GM12891 (cell line): Measurements from ENCODE around the gene NEMF. TPM values are rescaled to one million over a fixed set of nuclear protein-coding genes. Genes with fewer than 3 reads are reported as not detected.
"Not testable (repeated sequence)": the region's sequence is repeated elsewhere in the genome, so short reads cannot be mapped to it uniquely, and the experiment has no call there.

ENCODE experiments used
- DNase-seq: peaks from one replicate; pipeline ENCODE4 v3.0.0; 2011; ENCODE audit warnings: low spot score; ENCODE audit not compliant: insufficient read length
- FAIRE-seq: peaks from 2 replicates; lab custom pipeline; 2011; peaks lifted over from hg19 to GRCh38; lab: Jason Lieb, UNC
- PAX5 ChIP-seq: IDR thresholded peaks from 2 replicates; pipeline ENCODE4 v1.6.1; 2011; ENCODE audit warnings: low read length, moderate library complexity, mild to moderate bottlenecking; ENCODE audit not compliant: insufficient read depth, severe bottlenecking
- POLR2A ChIP-seq: IDR thresholded peaks from 2 replicates; pipeline ENCODE4 v1.6.1; 2011; ENCODE audit warnings: low read depth, low read length, control low read depth
- POLR2AphosphoS5 ChIP-seq: IDR thresholded peaks from 2 replicates; pipeline ENCODE4 v1.6.1; 2011; ENCODE audit warnings: low read depth, low read length, control low read depth
- POU2F2 ChIP-seq: IDR thresholded peaks from 2 replicates; pipeline ENCODE4 v1.6.1; 2011; ENCODE audit warnings: low read depth, mild to moderate bottlenecking, control low read depth, low read length, moderate library complexity
- SPI1 ChIP-seq: IDR thresholded peaks from 2 replicates; pipeline ENCODE4 v1.6.1; 2011; ENCODE audit warnings: low read depth, low read length, control low read depth
- TAF1 ChIP-seq: IDR thresholded peaks from 2 replicates; pipeline ENCODE4 v1.6.1; 2011; ENCODE audit warnings: low read depth, low read length, control low read depth
- polyA plus RNA-seq: library from polyadenylated mRNA; unstranded; fragments of >200 nt; gene quantifications from one replicate; pipeline ENCODE4 v1.2.1, GENCODE V29; 2012; ENCODE audit warnings: low read depth, missing spikeins, inconsistent platforms; ENCODE audit not compliant: missing spikeins

The NEMF gene
- polyA plus RNA-seq = 33.7 TPM

GRCh38 chr14:49852301-49853157, at the start of gene NEMF:
NEMF (minus strand) TSS chr14:49852788; CDS start chr14:49852753, 35 bp downstream.
- DNase-seq = no peak
- FAIRE-seq = peak; percentile 92
- TF ChIP-seq SPI1 (peak; percentile 29; the same call in 1 of the 2 replicates), POU2F2 (0 out of 2 replicates have a peak, but pooled peaks have one; percentile 36), TAF1 (peak; percentile 84), POLR2A (peak; percentile 88), POLR2AphosphoS5 (peak; percentile 93), PAX5 (no peak)

GRCh38 chr14:49900973-49901372, 48.4 kb upstream of the NEMF start:
- no peak for DNase-seq

GRCh38 chr14:49898485-49898884, 45.9 kb upstream of the NEMF start:
- TF ChIP-seq SPI1 (no peak), POU2F2 (no peak), TAF1 (no peak), PAX5 (no peak), POLR2AphosphoS5 (no peak), POLR2A (no peak; the same call in 1 of the 2 replicates)
- DNase-seq (no peak), FAIRE-seq (no peak)

More at GRCh38 chr14:49900973-49901372, 48.4 kb upstream of the NEMF start:
- TF ChIP-seq POLR2A (no peak), TAF1 (no peak), POLR2AphosphoS5 (no peak), PAX5 (no peak), SPI1 (no peak), POU2F2 (no peak)
- FAIRE-seq = no peak

GRCh38 chr14:49897965-49898364, 45.4 kb upstream of the NEMF start:
- FAIRE-seq = no peak

GRCh38 chr14:49897414-49897813, 44.8 kb upstream of the NEMF start:
- TF ChIP-seq TAF1 (no peak), POU2F2 (no peak), PAX5 (no peak), POLR2A (no peak), SPI1 (no peak), POLR2AphosphoS5 (no peak)
- FAIRE-seq (no peak), DNase-seq (no peak)

More at GRCh38 chr14:49897965-49898364, 45.4 kb upstream of the NEMF start:
- DNase-seq = no peak
- TF ChIP-seq POLR2A (peak; percentile 33; the same call in 1 of the 2 replicates), POU2F2 (no peak)

- no peak for TF ChIP-seq PAX5
- no peak for TF ChIP-seq TAF1
- no peak for TF ChIP-seq POLR2AphosphoS5
- TF ChIP-seq POU2F2 = no peak
- no peak for TF ChIP-seq SPI1
- no peak for TF ChIP-seq POLR2A
- DNase-seq = no peak
- FAIRE-seq = no peak
These were observed 44.4 kb upstream of the NEMF start for GRCh38 chr14:49896966-49897365.

- DNase-seq, FAIRE-seq: not testable (repeated sequence)
These were observed 43.7 kb upstream of the NEMF start for GRCh38 chr14:49896272-49896671.

- FAIRE-seq (peak; percentile 52), DNase-seq (no peak)
- TF ChIP-seq POLR2A (no peak; the same call in 1 of the 2 replicates), POLR2AphosphoS5 (peak; percentile 52)
These were observed 42.9 kb upstream of the NEMF start for GRCh38 chr14:49895480-49895879.

- not testable (repeated sequence) for DNase-seq
- FAIRE-seq = peak; percentile 82
These were observed 41.9 kb upstream of the NEMF start for GRCh38 chr14:49894214-49895107.

DNA sequence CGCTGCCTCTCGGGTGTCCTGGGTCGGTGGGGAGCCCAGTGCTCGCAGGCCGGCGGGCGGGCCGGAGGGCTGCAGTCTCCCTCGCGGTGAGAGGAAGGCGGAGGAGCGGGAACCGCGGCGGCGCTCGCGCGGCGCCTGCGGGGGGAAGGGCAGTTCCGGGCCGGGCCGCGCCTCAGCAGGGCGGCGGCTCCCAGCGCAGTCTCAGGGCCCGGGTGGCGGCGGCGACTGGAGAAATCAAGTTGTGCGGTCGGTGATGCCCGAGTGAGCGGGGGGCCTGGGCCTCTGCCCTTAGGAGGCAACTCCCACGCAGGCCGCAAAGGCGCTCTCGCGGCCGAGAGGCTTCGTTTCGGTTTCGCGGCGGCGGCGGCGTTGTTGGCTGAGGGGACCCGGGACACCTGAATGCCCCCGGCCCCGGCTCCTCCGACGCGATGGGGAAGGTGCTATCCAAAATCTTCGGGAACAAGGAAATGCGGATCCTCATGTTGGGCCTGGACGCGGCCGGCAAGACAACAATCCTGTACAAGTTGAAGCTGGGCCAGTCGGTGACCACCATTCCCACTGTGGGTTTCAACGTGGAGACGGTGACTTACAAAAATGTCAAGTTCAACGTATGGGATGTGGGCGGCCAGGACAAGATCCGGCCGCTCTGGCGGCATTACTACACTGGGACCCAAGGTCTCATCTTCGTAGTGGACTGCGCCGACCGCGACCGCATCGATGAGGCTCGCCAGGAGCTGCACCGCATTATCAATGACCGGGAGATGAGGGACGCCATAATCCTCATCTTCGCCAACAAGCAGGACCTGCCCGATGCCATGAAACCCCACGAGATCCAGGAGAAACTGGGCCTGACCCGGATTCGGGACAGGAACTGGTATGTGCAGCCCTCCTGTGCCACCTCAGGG, 41.0 kb upstream of the NEMF start:
- TF ChIP-seq PAX5 (no peak), POLR2AphosphoS5 (no peak; the same call in none of the 2 replicates), POLR2A (no peak; the same call in 1 of the 2 replicates), SPI1 (no peak), POU2F2 (no peak), TAF1 (no peak; the same call in 1 of the 2 replicates)
- peak; percentile 59 for DNase-seq
- FAIRE-seq = peak; percentile 85
